Keratinocyte (primary cell): Measurements from ENCODE around the gene RPL7L1.

Source experiments
- EZH2 ChIP-seq: IDR thresholded peaks from one replicate; pipeline ENCODE4 v1.6.1; 2012; ENCODE audit warnings: inconsistent platforms, mild to moderate bottlenecking, low read length, moderate library complexity
- TF ChIP-seq, protein P1 (sequence below), 3 experiments: IDR thresholded peaks in 1 of 3; conservative IDR thresholded peaks in 1 of 3; optimal IDR thresholded peaks in 1 of 3; 2 replicates in 2 of 3; 3 replicates in 1 of 3; pipeline versions ENCODE3 to v1.5.1; 2011; ENCODE audit warnings: low read length in 3 of 3, mild to moderate bottlenecking in 3 of 3, moderate library complexity in 2 of 3, control low read depth in 1 of 3, inconsistent platforms in 1 of 3; ENCODE audit not compliant: insufficient read depth in 2 of 3; ENCODE audit errors: extremely low read depth in 1 of 3

DNA sequence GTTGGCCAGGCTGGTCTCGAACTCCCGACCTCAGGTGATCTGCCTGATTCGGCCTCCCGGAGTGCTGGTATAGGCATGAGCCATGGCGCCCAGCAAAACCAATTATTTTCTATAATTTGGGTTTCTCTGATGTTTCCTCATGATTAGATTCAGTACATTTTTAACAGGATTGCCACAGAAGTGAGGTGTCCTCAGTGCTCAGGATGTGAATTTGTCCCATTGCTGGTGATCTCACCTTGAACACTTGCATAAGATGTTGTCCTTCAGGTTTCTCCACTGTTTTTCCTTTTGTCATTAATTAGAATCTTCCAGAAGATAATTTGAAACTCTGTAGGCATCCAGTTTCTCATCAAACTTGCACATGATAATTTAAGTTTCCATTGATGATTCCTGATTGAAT lies 45.4 kb upstream of the RPL7L1 start:
- no peak for TF ChIP-seq EZH2
- TF ChIP-seq, protein P1, sequence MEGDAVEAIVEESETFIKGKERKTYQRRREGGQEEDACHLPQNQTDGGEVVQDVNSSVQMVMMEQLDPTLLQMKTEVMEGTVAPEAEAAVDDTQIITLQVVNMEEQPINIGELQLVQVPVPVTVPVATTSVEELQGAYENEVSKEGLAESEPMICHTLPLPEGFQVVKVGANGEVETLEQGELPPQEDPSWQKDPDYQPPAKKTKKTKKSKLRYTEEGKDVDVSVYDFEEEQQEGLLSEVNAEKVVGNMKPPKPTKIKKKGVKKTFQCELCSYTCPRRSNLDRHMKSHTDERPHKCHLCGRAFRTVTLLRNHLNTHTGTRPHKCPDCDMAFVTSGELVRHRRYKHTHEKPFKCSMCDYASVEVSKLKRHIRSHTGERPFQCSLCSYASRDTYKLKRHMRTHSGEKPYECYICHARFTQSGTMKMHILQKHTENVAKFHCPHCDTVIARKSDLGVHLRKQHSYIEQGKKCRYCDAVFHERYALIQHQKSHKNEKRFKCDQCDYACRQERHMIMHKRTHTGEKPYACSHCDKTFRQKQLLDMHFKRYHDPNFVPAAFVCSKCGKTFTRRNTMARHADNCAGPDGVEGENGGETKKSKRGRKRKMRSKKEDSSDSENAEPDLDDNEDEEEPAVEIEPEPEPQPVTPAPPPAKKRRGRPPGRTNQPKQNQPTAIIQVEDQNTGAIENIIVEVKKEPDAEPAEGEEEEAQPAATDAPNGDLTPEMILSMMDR (optimal IDR thresholded peaks at IDR 0.05 in 1 of 3, IDR thresholded peaks at IDR 0.05 in 1 of 3, conservative IDR thresholded peaks at IDR 0.05 in 1 of 3; ENCODE audit: extremely low read depth in 1 of 3, insufficient read depth in 2 of 3, low read length in 3 of 3) = no peak
